Stomach (tissue), 4 donors: Measurements from ENCODE around the gene TSPAN17.

ENCODE experiments used
- EP300 ChIP-seq: sonication (generic); formaldehyde crosslinking; IDR thresholded peaks from one replicate; pipeline ENCODE4 v1.6.1; 2017; ENCODE audit warnings: antibody characterized with exemption
- POLR2AphosphoS5 ChIP-seq, 3 donors: sonication (generic); formaldehyde crosslinking; IDR thresholded peaks; one replicate each; pipeline ENCODE4 v1.6.1; 2016; ENCODE audit warnings: antibody characterized with exemption in 3 of 3
- TF ChIP-seq, protein P1 (sequence below), 7 experiments: fragments of 450-650 bp in 4 of 7; fragments of 200-600 bp in 3 of 7; sonication (generic) in 3 of 7; IDR thresholded peaks; one replicate each; pipeline ENCODE4 v1.5.1; 2016 to 2019; ENCODE audit warnings: antibody characterized with exemption in 7 of 7, control low read depth in 2 of 7, mild to moderate bottlenecking in 1 of 7

- TF ChIP-seq, protein P1, sequence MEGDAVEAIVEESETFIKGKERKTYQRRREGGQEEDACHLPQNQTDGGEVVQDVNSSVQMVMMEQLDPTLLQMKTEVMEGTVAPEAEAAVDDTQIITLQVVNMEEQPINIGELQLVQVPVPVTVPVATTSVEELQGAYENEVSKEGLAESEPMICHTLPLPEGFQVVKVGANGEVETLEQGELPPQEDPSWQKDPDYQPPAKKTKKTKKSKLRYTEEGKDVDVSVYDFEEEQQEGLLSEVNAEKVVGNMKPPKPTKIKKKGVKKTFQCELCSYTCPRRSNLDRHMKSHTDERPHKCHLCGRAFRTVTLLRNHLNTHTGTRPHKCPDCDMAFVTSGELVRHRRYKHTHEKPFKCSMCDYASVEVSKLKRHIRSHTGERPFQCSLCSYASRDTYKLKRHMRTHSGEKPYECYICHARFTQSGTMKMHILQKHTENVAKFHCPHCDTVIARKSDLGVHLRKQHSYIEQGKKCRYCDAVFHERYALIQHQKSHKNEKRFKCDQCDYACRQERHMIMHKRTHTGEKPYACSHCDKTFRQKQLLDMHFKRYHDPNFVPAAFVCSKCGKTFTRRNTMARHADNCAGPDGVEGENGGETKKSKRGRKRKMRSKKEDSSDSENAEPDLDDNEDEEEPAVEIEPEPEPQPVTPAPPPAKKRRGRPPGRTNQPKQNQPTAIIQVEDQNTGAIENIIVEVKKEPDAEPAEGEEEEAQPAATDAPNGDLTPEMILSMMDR (IDR thresholded peaks at IDR 0.05), result no peak
- TF ChIP-seq POLR2AphosphoS5 (IDR thresholded peaks at IDR 0.05), result no peak
- no peak for TF ChIP-seq EP300
Observed at GRCh38 chr5:176678584-176678983, 31.3 kb downstream of the TSPAN17 start.
